NB4 (cell line): ENCODE data around the gene CLDN18.
A peak's percentile ranks its signal among the peaks of the same experiment; 100 is the strongest.

ENCODE experiments used
- DNase-seq: peaks from one replicate; pipeline ENCODE4 v3.0.0; 2010; ENCODE audit warnings: low read depth
- H3K4me3 ChIP-seq: one replicate; pipeline ENCODE4 v1.5.1; 2011; ENCODE audit warnings: mild to moderate bottlenecking, low read depth, low read length, moderate library complexity
- CTCF ChIP-seq: IDR thresholded peaks from one replicate; pipeline ENCODE4 v1.5.1; 2012; ENCODE audit warnings: low read depth, low read length
- MAX ChIP-seq: IDR thresholded peaks from 2 replicates; pipeline ENCODE4 v1.6.1; 2011; ENCODE audit warnings: low read depth, low read length
- MYC ChIP-seq: IDR thresholded peaks from 2 replicates; pipeline ENCODE4 v1.6.1; 2011; ENCODE audit warnings: low read depth, low read length
- POLR2A ChIP-seq: IDR thresholded peaks from 2 replicates; pipeline ENCODE4 v1.6.1; 2011; ENCODE audit warnings: mild to moderate bottlenecking; ENCODE audit not compliant: insufficient read length; ENCODE audit errors: extremely low read depth

The CLDN18 gene

GRCh38 chr3:138065949-138066348 lies 56.0 kb downstream of the CLDN18 start:
- H3K4me3 ChIP-seq, result no peak overlapping the region
- TF ChIP-seq MAX (no peak), MYC (no peak), CTCF (no peak), POLR2A (no peak)
- no peak for DNase-seq

- H3K4me3 ChIP-seq, result no peak overlapping the region
- TF ChIP-seq CTCF (no peak), POLR2A (no peak), MAX (no peak), MYC (no peak)
- no peak for DNase-seq
These were observed 56.4 kb downstream of the CLDN18 start for GRCh38 chr3:138066383-138066782.

- TF ChIP-seq MYC, result no peak
- no peak for TF ChIP-seq POLR2A
- TF ChIP-seq MAX, result no peak
- TF ChIP-seq CTCF, result no peak
- no peak for DNase-seq
- H3K4me3 ChIP-seq, result no peak overlapping the region
These were observed 57.0 kb downstream of the CLDN18 start for GRCh38 chr3:138066972-138067371.

- TF ChIP-seq POLR2A (no peak), MAX (no peak), MYC (no peak), CTCF (no peak)
- DNase-seq, result no peak
- H3K4me3 ChIP-seq, result no peak overlapping the region
These were observed 58.1 kb downstream of the CLDN18 start for GRCh38 chr3:138068046-138068445.

- H3K4me3 ChIP-seq, result no peak overlapping the region
- TF ChIP-seq CTCF (peak; percentile 98), POLR2A (no peak)
- peak; percentile 84 for DNase-seq
These were observed 58.7 kb downstream of the CLDN18 start for GRCh38 chr3:138068579-138069174.

- no peak for DNase-seq
These were observed 60.0 kb downstream of the CLDN18 start for GRCh38 chr3:138070006-138070405.

More at GRCh38 chr3:138070006-138070405, 60.0 kb downstream of the CLDN18 start:
- no peak overlapping the region for H3K4me3 ChIP-seq
- TF ChIP-seq MAX (no peak), CTCF (no peak), POLR2A (no peak)
